HFFc6 (cell line): Measurements from ENCODE around the gene NUMB. TPM values are rescaled to one million over a fixed set of nuclear protein-coding genes. Genes with fewer than 3 reads are reported as not detected.

Experiments
- DNase-seq: peaks from one replicate; pipeline ENCODE4 v3.0.0-alpha.2; 2018
- H3K27ac Mint-ChIP-seq: 2 replicates; pipeline ENCODE4 v1.8.0; 2020; ENCODE audit warnings: mild to moderate bottlenecking, mixed read lengths
- H3K27me3 Mint-ChIP-seq: 2 replicates; pipeline ENCODE4 v1.8.0; 2021; ENCODE audit warnings: mild to moderate bottlenecking, moderate library complexity, mixed read lengths; ENCODE audit not compliant: insufficient read depth
- H3K36me3 Mint-ChIP-seq: 2 replicates; pipeline ENCODE4 v1.8.0; 2021; ENCODE audit warnings: low read depth, mixed read lengths
- H3K4me1 Mint-ChIP-seq: 2 replicates; pipeline ENCODE4 v1.8.0; 2020; ENCODE audit warnings: low read depth, mixed read lengths
- H3K4me3 Mint-ChIP-seq: 2 replicates; pipeline ENCODE4 v1.8.0; 2020; ENCODE audit warnings: mild to moderate bottlenecking, moderate library complexity, mixed read lengths
- H3K9me3 Mint-ChIP-seq: 2 replicates; pipeline ENCODE4 v1.8.0; 2020; ENCODE audit warnings: mild to moderate bottlenecking, mixed read lengths
- CTCF ChIP-seq: fragments of 200-600 bp; sonication (generic); IDR thresholded peaks from 2 replicates; pipeline ENCODE4 v1.5.0; 2021; ENCODE audit warnings: antibody characterized with exemption, mild to moderate bottlenecking
- total RNA-seq, 6 experiments: library from RNA; stranded (reverse); fragmentation: NEBNext Ultra II Directional; extraction: Animal tissue kit (Norgen Biotek cat#: 25700); gene quantifications; 2 replicates in 1 of 6; 3 replicates in 5 of 6; pipeline ENCODE4 v1.2.3, GENCODE V29; 2021

Gene NUMB
- total RNA-seq, 6 experiments from 2014 or later = 60.1 to 80.8 (median 71.4) TPM

GRCh38 chr14:73463411-73463810 lies 5.1 kb upstream of the NUMB start:
- H3K4me1 Mint-ChIP-seq = peaks cover 92% of the 10 kb centered on the region
- TF ChIP-seq CTCF = no peak
- H3K36me3 Mint-ChIP-seq = peaks cover 2% of the 10 kb centered on the region; the same call in 1 of the 2 replicates
- no peaks in the 10 kb centered on the region for H3K27me3 Mint-ChIP-seq
- no peaks in the 10 kb centered on the region for H3K9me3 Mint-ChIP-seq
- peak; percentile 93 for DNase-seq
- peak overlapping the region; percentile 98 for H3K27ac Mint-ChIP-seq
- H3K4me3 Mint-ChIP-seq = peak overlapping the region; percentile 79

- no peak for TF ChIP-seq CTCF
- peak; percentile 14 for DNase-seq
- Mint-ChIP-seq H3K27ac (peak overlapping the region; percentile 98), H3K9me3 (no peaks in the 10 kb centered on the region), H3K36me3 (peaks cover 5% of the 10 kb centered on the region; the same call in 1 of the 2 replicates), H3K27me3 (no peaks in the 10 kb centered on the region), H3K4me3 (peak overlapping the region; percentile 79; the same call in 1 of the 2 replicates), H3K4me1 (peaks cover 87% of the 10 kb centered on the region)
These were observed 4.5 kb upstream of the NUMB start for GRCh38 chr14:73462815-73463214.

GRCh38 chr14:73462048-73462715 lies 3.8 kb upstream of the NUMB start:
- peak overlapping the region; percentile 98 for H3K27ac Mint-ChIP-seq
- H3K27me3 Mint-ChIP-seq = no peaks in the 10 kb centered on the region
- H3K9me3 Mint-ChIP-seq = no peaks in the 10 kb centered on the region
- TF ChIP-seq CTCF = no peak
- peak overlapping the region; percentile 79 for H3K4me3 Mint-ChIP-seq
- DNase-seq = no peak
- peaks cover 5% of the 10 kb centered on the region; the same call in 1 of the 2 replicates for H3K36me3 Mint-ChIP-seq
- peaks cover 82% of the 10 kb centered on the region for H3K4me1 Mint-ChIP-seq

GRCh38 chr14:73461478-73462047 lies 3.2 kb upstream of the NUMB start:
- Mint-ChIP-seq H3K4me3 (no peak overlapping the region), H3K36me3 (peaks cover 5% of the 10 kb centered on the region; the same call in 1 of the 2 replicates), H3K27ac (peak overlapping the region; percentile 98; the same call in 1 of the 2 replicates), H3K9me3 (no peaks in the 10 kb centered on the region), H3K27me3 (no peaks in the 10 kb centered on the region), H3K4me1 (peaks cover 82% of the 10 kb centered on the region)
- TF ChIP-seq CTCF = no peak
- no peak for DNase-seq

- Mint-ChIP-seq H3K36me3 (peaks cover 5% of the 10 kb centered on the region; the same call in 1 of the 2 replicates), H3K9me3 (no peaks in the 10 kb centered on the region), H3K4me1 (peaks cover 80% of the 10 kb centered on the region), H3K27me3 (no peaks in the 10 kb centered on the region), H3K27ac (peak overlapping the region; percentile 69), H3K4me3 (peak overlapping the region; percentile 13)
- TF ChIP-seq CTCF = no peak
- peak; percentile 44 for DNase-seq
These were observed 2.4 kb upstream of the NUMB start for GRCh38 chr14:73460691-73461127.
